ENCODE measurements around the gene TSPAN9.

- TF ChIP-seq CTCF (IDR thresholded peaks at IDR 0.05), result no peak
- no peak for TF ChIP-seq EP300 (IDR thresholded peaks at IDR 0.05)
- TF ChIP-seq POLR2AphosphoS5 (IDR thresholded peaks at IDR 0.05), result no peak
- no peak for TF ChIP-seq POLR2A (IDR thresholded peaks at IDR 0.05)
These were observed 88.2 kb downstream of the TSPAN9 start for GRCh38 chr12:3165078-3165980.
